Measurements from ENCODE around the gene CSNK1A1L. TPM values are rescaled to one million over a fixed set of nuclear protein-coding genes. Genes with fewer than 3 reads are reported as not detected.
"Not testable (repeated sequence)": the region's sequence is repeated elsewhere in the genome, so short reads cannot be mapped to it uniquely, and the experiment has no call there.

The CSNK1A1L gene
- total RNA-seq, 5 donors from 2014 or later (not counting 1 experiment from before 2014, with no cell fraction given), result not detected

DNA sequence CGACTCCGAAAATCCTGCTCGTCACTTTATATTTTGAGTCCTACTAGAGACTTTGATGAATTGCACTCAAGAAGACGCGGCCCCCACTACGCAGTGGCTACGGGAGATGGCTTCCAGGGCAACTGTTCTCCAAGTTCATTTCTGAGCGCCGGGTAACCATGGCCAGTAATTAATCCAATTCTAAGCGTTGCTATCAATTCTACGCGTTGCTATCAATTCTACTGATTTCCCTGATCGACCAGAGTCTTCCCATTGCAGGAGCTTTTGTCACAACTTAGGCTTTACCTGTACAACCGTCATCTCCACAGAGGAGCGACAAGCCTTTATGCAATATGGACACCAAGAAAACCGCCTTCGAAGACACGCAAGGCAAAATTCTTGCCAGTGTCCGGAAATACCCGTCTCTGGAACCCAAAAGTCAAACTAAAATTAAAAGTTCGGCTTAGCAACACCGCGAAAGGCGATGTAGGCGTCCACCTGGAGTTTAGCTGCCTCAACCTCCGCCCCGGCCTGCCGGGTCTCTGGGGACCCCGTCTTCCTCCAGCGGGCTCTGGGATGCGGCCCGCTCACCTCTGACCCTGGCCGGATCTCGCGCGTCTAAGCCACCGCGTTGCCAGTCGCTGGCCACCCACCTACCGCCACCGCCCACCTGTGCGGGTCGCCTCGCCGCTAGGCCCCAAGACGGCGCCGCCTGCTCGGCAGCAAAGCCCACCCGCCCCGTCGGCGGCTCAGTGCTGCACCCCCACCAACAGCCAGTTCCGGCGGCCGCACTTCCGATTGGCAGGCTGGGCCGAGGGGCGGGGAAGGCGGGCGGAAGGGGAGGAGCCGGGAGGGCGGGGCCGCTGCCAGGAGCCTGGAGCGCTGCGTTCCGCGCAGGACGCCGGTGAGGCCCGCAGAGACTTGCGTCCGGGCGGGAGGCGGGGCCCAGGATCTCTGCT, 46.3 kb downstream of the CSNK1A1L start, which contains the start of gene SUPT20H:
TSS of gene SUPT20H (minus strand) at position 779 of the 938 bp plus-strand sequence. CDS start 8,198 bp downstream, outside the sequence.
- Histone ChIP-seq H3K4me1 (ENCODE audit: control insufficient read depth in 1 of 2, extremely low read depth in 1 of 2, insufficient read depth in 2 of 2, low read length in 2 of 2) (peaks cover 8 to 22% of the 10 kb centered on the region in 2 experiments), H3K4me3 (ENCODE audit: control insufficient read depth in 1 of 2, extremely low read depth in 1 of 2, low read length in 1 of 2) (peak within 1 kb of the TSS; percentile 79 to 93), H3K27me3 (replicated peaks in 1 of 2; ENCODE audit: control insufficient read depth in 2 of 2, extremely low read depth in 1 of 2, insufficient read depth in 2 of 2, low read length in 1 of 2) (no peaks in the 10 kb centered on the region), H3K27ac (ENCODE audit: low read length) (peak within 1 kb of the TSS; percentile 93), H3K36me3 (ENCODE audit: control insufficient read depth in 2 of 2, extremely low read depth in 1 of 2, insufficient read depth in 1 of 2, low read length in 1 of 2) (no peaks in the 10 kb centered on the region), H3K9me3 (no peaks in the 10 kb centered on the region)
- peak within 1 kb of the TSS; percentile 87 to 96 (median 90) for H3K4me3 Mint-ChIP-seq
- no peaks in the 10 kb centered on the region for H3K27me3 Mint-ChIP-seq
- ChIA-PET CTCF (interaction anchor here in 1 of 2 donors (1.2 kb wide), 1 partner anchor 60 kb away, joined by 5 read pairs; the partner anchor contains the start of gene ALG5), POLR2A (interaction anchor here in 1 of 2 donors (0.9 kb wide), 1 partner anchor 29 kb away, joined by 3 read pairs; no protein-coding TSS in a partner anchor)
- ATAC-seq (replicated peaks in 1 of 4), result peak; percentile 95 to 97 (median 96)
- peaks cover 13% of the 10 kb centered on the region for H3K36me3 Mint-ChIP-seq
- WGBS (ENCODE audit: insufficient coverage), result under 1% methylated on average over 65 of the region's 75 CpGs
- peak; percentile 87 to 97 (median 93) for DNase-seq
- peaks cover 37 to 56% (median 49%) of the 10 kb centered on the region in 3 donors for H3K4me1 Mint-ChIP-seq
- H3K9me3 Mint-ChIP-seq, result no peaks in the 10 kb centered on the region
- H3K27ac Mint-ChIP-seq, result peak within 1 kb of the TSS; percentile 97

DNA sequence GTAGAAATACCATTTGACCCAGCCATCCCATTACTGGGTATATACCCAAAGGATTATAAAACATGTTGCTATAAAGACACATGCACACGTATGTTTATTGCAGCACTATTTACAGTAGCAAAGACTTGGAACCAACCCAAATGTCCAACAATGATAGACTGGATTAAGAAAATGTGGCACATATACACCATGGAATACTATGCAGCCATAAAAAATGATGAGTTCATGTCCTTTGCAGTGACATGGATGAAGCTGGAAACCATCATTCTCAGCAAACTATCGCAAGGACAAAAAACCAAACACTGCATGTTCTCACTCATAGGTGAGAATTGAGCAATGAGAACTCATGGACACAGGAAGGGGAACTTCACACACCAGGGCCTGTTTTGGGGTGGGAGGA, 49.2 kb downstream of the CSNK1A1L start:
- H3K36me3 ChIP-seq (ENCODE audit: control insufficient read depth in 2 of 2, extremely low read depth in 1 of 2, insufficient read depth in 1 of 2, low read length in 1 of 2); ATAC-seq (replicated peaks in 1 of 4); H3K9me3 ChIP-seq; H3K27me3 Mint-ChIP-seq; POLR2A ChIA-PET; H3K9me3 Mint-ChIP-seq; DNase-seq; H3K4me3 ChIP-seq (ENCODE audit: control insufficient read depth in 1 of 2, extremely low read depth in 1 of 2, low read length in 1 of 2); H3K27me3 ChIP-seq (replicated peaks in 1 of 2; ENCODE audit: control insufficient read depth in 2 of 2, extremely low read depth in 1 of 2, insufficient read depth in 2 of 2, low read length in 1 of 2); H3K27ac Mint-ChIP-seq; H3K27ac ChIP-seq (ENCODE audit: low read length): not testable (repeated sequence)
- Mint-ChIP-seq H3K36me3 (peaks cover 34% of the 10 kb centered on the region), H3K4me3 (peak overlapping the region in 1 of 3 donors; percentile 22), H3K4me1 (peaks cover 64 to 85% (median 74%) of the 10 kb centered on the region in 3 donors)
- CTCF ChIA-PET, result interaction anchor here in 1 of 2 donors (1.1 kb wide), 1 partner anchor 9 kb away, joined by 3 read pairs; no protein-coding TSS in a partner anchor
- WGBS (ENCODE audit: insufficient coverage), result no CpG with 5 or more reads among the region's 2 CpGs
- peaks cover 8 to 22% of the 10 kb centered on the region in 2 experiments for H3K4me1 ChIP-seq (ENCODE audit: control insufficient read depth in 1 of 2, extremely low read depth in 1 of 2, insufficient read depth in 2 of 2, low read length in 2 of 2)

Other genes starting within 250 kb of the CSNK1A1L start
- under 1 TPM in 2 of 5 donors, not detected in 3; 0.09 to 0.35 TPM for gene SMAD9, start 185.4 kb downstream of the CSNK1A1L start, total RNA-seq
- gene ALG5, start 106.3 kb downstream of the CSNK1A1L start, total RNA-seq, result 10 to 100 TPM; 15.8 to 20.3 (median 19.1) TPM
- 10 to 100 TPM; 35.2 to 61.0 (median 57.6) TPM for gene EXOSC8, start 104.9 kb downstream of the CSNK1A1L start, total RNA-seq
- 10 to 100 TPM; 73.8 to 90.9 (median 87.3) TPM for gene SUPT20H, start 46.0 kb downstream of the CSNK1A1L start, total RNA-seq

Data from T-cell (primary cell).